HepG2 (cell line): ENCODE measurements around the gene EIF4A3. TPM values are rescaled to one million over a fixed set of nuclear protein-coding genes. Genes with fewer than 3 reads are reported as not detected.

Source experiments
- ATAC-seq: fragments of 200-7000 bp; cut with Tn5 transposase; 3 replicates; pipeline ENCODE4 v1.9.1; 2020; ENCODE audit warnings: mild to moderate bottlenecking, moderate library complexity
- BruUV-seq: library from RNA; stranded (reverse); fragments of 400-500 nt; replicated peaks from 2 replicates; lab custom pipeline; 2021; lab: Mats Ljungman, UMichigan
- CTCF ChIA-PET: fragments of 300-600 bp; formaldehyde crosslinking; extraction: SDS; loops from one replicate; lab custom pipeline; 2021; ENCODE audit warnings: low total read pairs, inconsistent platforms, low intra/inter-chr PET ratio; lab: Yijun Ruan, JAX
- POLR2A ChIA-PET: fragments of 350-600 bp; sonication (Branson Sonifier 250); formaldehyde crosslinking; loops from one replicate; lab custom pipeline; 2020; ENCODE audit warnings: antibody characterized with exemption, inconsistent platforms; lab: Yijun Ruan, JAX
- DNase-seq: peaks from one replicate; pipeline ENCODE4 v3.0.0-alpha.2; 2015; ENCODE audit warnings: low spot score
- FAIRE-seq: peaks from 3 replicates; lab custom pipeline; 2011; peaks lifted over from hg19 to GRCh38; lab: Jason Lieb, UNC
- H2AFZ ChIP-seq: one replicate; pipeline ENCODE4 v1.6.1; 2011; ENCODE audit warnings: low read length, inconsistent platforms
- H3K27ac ChIP-seq: fragments of 300-600 bp; 3 replicates; pipeline ENCODE4 v1.8.0; 2011; ENCODE audit warnings: mixed run types, mild to moderate bottlenecking, mixed read lengths, low read length, inconsistent platforms; ENCODE audit not compliant: insufficient read depth; ENCODE audit errors: extremely low read length
- H3K27me3 ChIP-seq, 2 experiments: fragments of 200-600 bp in 1 of 2; 2 replicates in 1 of 2; 3 replicates in 1 of 2; pipeline versions ENCODE4 v1.6.0 to v1.8.0; 2011; ENCODE audit warnings: low read length in 2 of 2, mild to moderate bottlenecking in 2 of 2, moderate library complexity in 2 of 2, inconsistent platforms in 1 of 2; ENCODE audit not compliant: insufficient read depth in 2 of 2, control insufficient read depth in 1 of 2
- H3K36me3 ChIP-seq, 2 experiments: fragments of 200-600 bp in 1 of 2; replicated peaks in 1 of 2; 2 replicates in 1 of 2; 3 replicates in 1 of 2; pipeline versions ENCODE4 v1.5.1 to v1.8.0; 2011; ENCODE audit warnings: low read length in 2 of 2, inconsistent platforms in 1 of 2; ENCODE audit not compliant: insufficient read depth in 2 of 2, control insufficient read depth in 1 of 2
- H3K4me1 ChIP-seq: 2 replicates; pipeline ENCODE4 v1.5.1; 2012; ENCODE audit warnings: low read length, inconsistent platforms; ENCODE audit not compliant: insufficient read depth
- H3K4me2 ChIP-seq: 2 replicates; pipeline ENCODE4 v1.6.0; 2011; ENCODE audit warnings: low read depth, low read length, inconsistent platforms
- H3K4me3 ChIP-seq, 3 experiments: fragments of 200-600 bp in 1 of 3; sonication (generic), shearing (Covaris generic) in 1 of 3; replicated peaks in 1 of 3; 2 replicates each; pipeline ENCODE4 v1.5.1; 2011 to 2016; ENCODE audit warnings: low read length in 3 of 3, inconsistent platforms in 2 of 3, low read depth in 2 of 3, mild to moderate bottlenecking in 2 of 3, control low read depth in 1 of 3, mixed read lengths in 1 of 3; ENCODE audit not compliant: insufficient read depth in 1 of 3
- H3K79me2 ChIP-seq: one replicate; pipeline ENCODE4 v1.6.1; 2011; ENCODE audit warnings: low read length, inconsistent platforms; ENCODE audit not compliant: insufficient read depth
- H3K9ac ChIP-seq: 2 replicates; pipeline ENCODE4 v1.6.0; 2011; ENCODE audit warnings: mild to moderate bottlenecking, low read depth, low read length, inconsistent platforms; ENCODE audit not compliant: insufficient read depth
- H3K9me3 ChIP-seq: 2 replicates; pipeline ENCODE4 v1.5.1; 2012; ENCODE audit warnings: mild to moderate bottlenecking, low read length
- H4K20me1 ChIP-seq: 2 replicates; pipeline ENCODE4 v1.6.0; 2011; ENCODE audit warnings: inconsistent platforms, mild to moderate bottlenecking, low read length, moderate library complexity; ENCODE audit not compliant: insufficient read depth
- ASH2L ChIP-seq: fragments of 300-600, 200-600 bp; sonication (generic); IDR thresholded peaks from 2 replicates; pipeline ENCODE4 v1.7.0; 2017; ENCODE audit warnings: low read depth, mild to moderate bottlenecking, moderate library complexity, mixed read lengths, low read length; ENCODE audit not compliant: insufficient read length
- CEBPB ChIP-seq: IDR thresholded peaks from 2 replicates; pipeline ENCODE4 v1.6.1; 2011; ENCODE audit warnings: low read depth, low read length, improper control_type of control experiment, borderline replicate concordance
- CREBL2 ChIP-seq: sonication (generic); formaldehyde crosslinking; IDR thresholded peaks from 2 replicates; pipeline ENCODE4 v1.8.1; 2023; ENCODE audit warnings: missing genetic modification reagents, mild to moderate bottlenecking, borderline replicate concordance
- DMTF1 ChIP-seq: sonication (generic); formaldehyde crosslinking; IDR thresholded peaks from 2 replicates; pipeline ENCODE4 v1.4.0; 2020; ENCODE audit warnings: mild to moderate bottlenecking, missing genetic modification reagents
- FOXO4 ChIP-seq: sonication (generic); formaldehyde crosslinking; conservative IDR thresholded peaks from 2 replicates; pipeline ENCODE4 v1.8.1; 2023; ENCODE audit warnings: missing genetic modification reagents
- JUNB ChIP-seq: sonication (generic); formaldehyde crosslinking; IDR thresholded peaks from 2 replicates; pipeline ENCODE4 v1.8.0; 2022; ENCODE audit warnings: missing genetic modification reagents, mild to moderate bottlenecking, borderline replicate concordance
- REST ChIP-seq, 2 experiments: IDR thresholded peaks; 2 replicates each; pipeline ENCODE4 v1.6.1; 2011 to 2012; ENCODE audit warnings: low read length in 2 of 2, borderline replicate concordance in 1 of 2, low read depth in 1 of 2, mild to moderate bottlenecking in 1 of 2, moderate library complexity in 1 of 2
- ZFP82 ChIP-seq: sonication (generic); formaldehyde crosslinking; IDR thresholded peaks from 2 replicates; pipeline ENCODE4 v1.5.1; 2020; ENCODE audit warnings: mild to moderate bottlenecking, missing genetic modification reagents, borderline replicate concordance
- ZNF468 ChIP-seq: sonication (generic); formaldehyde crosslinking; IDR thresholded peaks from 2 replicates; pipeline ENCODE4 v1.8.0; 2022; ENCODE audit warnings: mild to moderate bottlenecking, moderate library complexity, missing genetic modification reagents
- ZNF775 ChIP-seq: sonication (generic); formaldehyde crosslinking; IDR thresholded peaks from 2 replicates; pipeline ENCODE4 v1.4.0; 2020; ENCODE audit warnings: missing genetic modification reagents, mild to moderate bottlenecking, moderate library complexity, borderline replicate concordance
- WGBS: methylation state at CpG from one replicate; pipeline ENCODE4 v1.1.6; 2017; ENCODE audit warnings: low lambda C conversion rate; 5-methylcytosine and 5-hydroxymethylcytosine counted together
- in situ Hi-C: cut with HindIII; loops from 2 replicates; pipeline ENCODE4 v1.10.0; 2017; ENCODE audit warnings: low pct_unique_long_range_greater_than_20kb; ENCODE audit not compliant: extremely low pct_ligation_motif_present
- intact Hi-C: fragments of 100-400 bp; cut with micrococcal nuclease; formaldehyde crosslinking; loops from one replicate; pipeline ENCODE4 v1.10.0; 2022; ENCODE audit not compliant: unreplicated experiment
- polyA plus RNA-seq, 8 experiments: library from polyadenylated mRNA; depleted of rRNA in 3 of 8; stranded (reverse) in 7 of 8; unstranded in 1 of 8; fragments of >200 nt; fragmentation: Illumina TruSeq in 4 of 8; extraction: Trizol in 4 of 8; gene quantifications; 2 replicates each; pipeline versions ENCODE4 v1.2.1 to v1.2.3, GENCODE V29; 2011 to 2016; ENCODE audit warnings: low read depth in 4 of 8, missing spikeins in 1 of 8, mixed read lengths in 1 of 8; ENCODE audit not compliant: insufficient read depth in 1 of 8
- total RNA-seq, 5 experiments: library from RNA; depleted of rRNA; stranded (reverse); fragments of >200 nt; fragmentation: Illumina TruSeq; extraction: Trizol; gene quantifications; 2 replicates each; pipeline ENCODE4 v1.2.3, GENCODE V29; 2016; ENCODE audit warnings: low read depth in 1 of 5

EIF4A3 gene
- total and polyA plus RNA-seq, 2 of the 13 experiments (the other 11 are each of a cell fraction or from before 2014, with no cell fraction given): 145 to 187 TPM

GRCh38 chr17:80164185-80164584, 17.3 kb upstream of the EIF4A3 start:
- H3K79me2 ChIP-seq: no peaks in the 10 kb centered on the region
- TF ChIP-seq CEBPB (peak; percentile 51), ASH2L (no peak), JUNB (CRISPR knock-in tag) (0 out of 2 replicates have a peak, but pooled peaks have one; percentile 12), ZNF775 (CRISPR knock-in tag) (no peak)
- TF ChIP-seq, all 625 proteins: peak for 2
- Histone ChIP-seq H3K4me3 (no peak overlapping the region), H4K20me1 (no peaks in the 10 kb centered on the region), H3K4me2 (no peak overlapping the region), H3K9me3 (no peaks in the 10 kb centered on the region), H3K36me3 (no peaks in the 10 kb centered on the region), H3K9ac (no peak overlapping the region), H3K4me1 (no peaks in the 10 kb centered on the region), H2AFZ (no peak overlapping the region), H3K27me3 (peaks cover 2 to 27% of the 10 kb centered on the region in 2 experiments; a peak in 3 of 5 replicates), H3K27ac (no peak overlapping the region)
- FAIRE-seq (no peak), ATAC-seq (no peak), DNase-seq (no peak)
- in situ Hi-C loops (no loop called here), intact Hi-C loops (no loop called here)
- BruUV-seq: no TSS peak
- POLR2A ChIA-PET: no interaction called here
- CTCF ChIA-PET: no interaction called here
- 53% methylated on average over 11 of the region's 11 CpGs for WGBS

GRCh38 chr17:80163336-80163735, 16.4 kb upstream of the EIF4A3 start:
- BruUV-seq: no TSS peak
- Histone ChIP-seq H3K9me3 (no peaks in the 10 kb centered on the region), H3K27me3 (peaks cover 2 to 23% of the 10 kb centered on the region in 2 experiments; a peak in 3 of 5 replicates), H3K4me2 (no peak overlapping the region), H3K4me3 (no peak overlapping the region), H3K36me3 (no peaks in the 10 kb centered on the region), H3K9ac (no peak overlapping the region), H3K79me2 (no peaks in the 10 kb centered on the region), H4K20me1 (no peaks in the 10 kb centered on the region), H3K4me1 (no peaks in the 10 kb centered on the region), H3K27ac (no peak overlapping the region), H2AFZ (no peak overlapping the region)
- POLR2A ChIA-PET: no interaction called here
- DNase-seq (no peak), ATAC-seq (no peak), FAIRE-seq (no peak)
- CTCF ChIA-PET: no interaction called here
- 60% methylated on average over 4 of the region's 4 CpGs for WGBS
- in situ Hi-C loops: no loop called here
- intact Hi-C loops: no loop called here
- TF ChIP-seq CREBL2: no peak
- no peak for TF ChIP-seq DMTF1 (CRISPR knock-in tag)
- TF ChIP-seq ZNF468 (CRISPR knock-in tag): no peak
- TF ChIP-seq FOXO4: no peak
- TF ChIP-seq ZFP82: no peak
- TF ChIP-seq REST (IDR thresholded peaks at IDR 0.05; ENCODE audit: borderline replicate concordance in 1 of 2, low read depth in 1 of 2, low read length in 2 of 2): no peak
